Measurements from ENCODE around the gene MPV17L2. TPM values are rescaled to one million over a fixed set of nuclear protein-coding genes. Genes with fewer than 3 reads are reported as not detected.

MPV17L2 gene
- total RNA-seq, 4 donors from 2014 or later = 13.8 to 30.7 (median 22.4) TPM

GRCh38 chr19:18194181-18194530 is 1.1 kb downstream of the MPV17L2 start:
- H3K36me3 ChIP-seq = peaks cover 0 to 36% of the 10 kb centered on the region in 2 donors
- ATAC-seq = no peak
- peak overlapping the region; percentile 79 to 96 (median 96) for H3K27ac ChIP-seq
- no peaks in the 10 kb centered on the region for H3K9me3 ChIP-seq
- no peaks in the 10 kb centered on the region for H3K27me3 ChIP-seq
- H3K4me1 ChIP-seq = peaks cover 0 to 44% (median 16%) of the 10 kb centered on the region in 3 donors
- TF ChIP-seq, protein P1, sequence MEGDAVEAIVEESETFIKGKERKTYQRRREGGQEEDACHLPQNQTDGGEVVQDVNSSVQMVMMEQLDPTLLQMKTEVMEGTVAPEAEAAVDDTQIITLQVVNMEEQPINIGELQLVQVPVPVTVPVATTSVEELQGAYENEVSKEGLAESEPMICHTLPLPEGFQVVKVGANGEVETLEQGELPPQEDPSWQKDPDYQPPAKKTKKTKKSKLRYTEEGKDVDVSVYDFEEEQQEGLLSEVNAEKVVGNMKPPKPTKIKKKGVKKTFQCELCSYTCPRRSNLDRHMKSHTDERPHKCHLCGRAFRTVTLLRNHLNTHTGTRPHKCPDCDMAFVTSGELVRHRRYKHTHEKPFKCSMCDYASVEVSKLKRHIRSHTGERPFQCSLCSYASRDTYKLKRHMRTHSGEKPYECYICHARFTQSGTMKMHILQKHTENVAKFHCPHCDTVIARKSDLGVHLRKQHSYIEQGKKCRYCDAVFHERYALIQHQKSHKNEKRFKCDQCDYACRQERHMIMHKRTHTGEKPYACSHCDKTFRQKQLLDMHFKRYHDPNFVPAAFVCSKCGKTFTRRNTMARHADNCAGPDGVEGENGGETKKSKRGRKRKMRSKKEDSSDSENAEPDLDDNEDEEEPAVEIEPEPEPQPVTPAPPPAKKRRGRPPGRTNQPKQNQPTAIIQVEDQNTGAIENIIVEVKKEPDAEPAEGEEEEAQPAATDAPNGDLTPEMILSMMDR (IDR thresholded peaks at IDR 0.05) = no peak
- WGBS, 2 donors (ENCODE audit: low coverage in 1 of 2) = 46 to 51% methylated on average over 8 to 11 of the region's 12 CpGs
- peak overlapping the region; percentile 72 to 85 for H3K4me3 ChIP-seq

DNA sequence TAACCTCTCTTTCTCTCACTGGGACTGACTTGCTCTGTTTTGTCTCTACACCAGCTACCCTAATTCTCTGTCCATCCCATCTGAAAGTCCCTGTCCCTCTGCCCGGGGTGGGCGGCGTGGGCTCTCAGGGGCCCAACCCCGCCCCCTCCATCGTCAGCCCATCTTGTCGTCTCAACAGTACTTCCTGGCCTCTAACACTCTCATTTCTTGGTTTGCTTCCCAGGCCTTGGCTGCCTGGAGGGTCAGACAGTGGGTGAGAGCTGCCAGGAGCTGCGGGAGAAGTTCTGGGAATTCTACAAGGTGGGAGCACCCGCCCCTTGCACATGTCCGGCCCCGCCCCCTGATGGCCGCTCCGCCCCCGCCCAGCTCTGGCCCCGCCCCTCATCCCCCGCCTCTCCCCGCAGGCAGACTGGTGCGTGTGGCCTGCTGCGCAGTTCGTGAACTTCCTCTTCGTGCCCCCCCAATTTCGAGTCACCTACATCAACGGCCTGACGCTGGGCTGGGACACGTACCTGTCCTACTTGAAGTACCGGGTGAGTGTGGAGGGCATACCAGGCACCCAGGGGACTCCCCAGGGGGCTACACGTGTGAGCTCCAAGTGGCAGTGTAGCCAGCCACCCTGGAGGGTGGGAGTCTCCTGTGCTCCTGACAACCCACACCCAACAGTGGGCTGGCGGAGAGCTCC is 1.7 kb downstream of the MPV17L2 start:
- peak overlapping the region in 1 of 2 donors; percentile 85 for H3K4me3 ChIP-seq
- no peak for ATAC-seq
- no peaks in the 10 kb centered on the region for H3K27me3 ChIP-seq
- H3K27ac ChIP-seq = peak overlapping the region; percentile 79 to 96 (median 96)
- 0% methylated on average over 1 of the region's 27 CpGs; no CpG with 5 or more reads in 1 of the 2 donors for WGBS, 2 donors (ENCODE audit: low coverage in 1 of 2)
- peaks cover 0 to 42% of the 10 kb centered on the region in 2 donors for H3K36me3 ChIP-seq
- peaks cover 0 to 44% (median 16%) of the 10 kb centered on the region in 3 donors for H3K4me1 ChIP-seq
- H3K9me3 ChIP-seq = no peaks in the 10 kb centered on the region
- TF ChIP-seq, protein P1 (IDR thresholded peaks at IDR 0.05) = no peak
- TF ChIP-seq POLR2AphosphoS5 (IDR thresholded peaks at IDR 0.05) = peak; percentile 57
- no peak for TF ChIP-seq POLR2A (IDR thresholded peaks at IDR 0.05)

GRCh38 chr19:18196511-18196845 is 3.5 kb downstream of the MPV17L2 start:
- peak overlapping the region in 3 of 4 donors; percentile 56 to 96 (median 96) for H3K27ac ChIP-seq
- 73 to 74% methylated on average over 3 to 5 of the region's 7 CpGs for WGBS, 2 donors (ENCODE audit: low coverage in 1 of 2)
- H3K27me3 ChIP-seq = no peaks in the 10 kb centered on the region
- no peaks in the 10 kb centered on the region for H3K9me3 ChIP-seq
- no peak for ATAC-seq
- no peak for TF ChIP-seq POLR2A (IDR thresholded peaks at IDR 0.05)
- TF ChIP-seq, protein P1 (IDR thresholded peaks at IDR 0.05) = no peak
- TF ChIP-seq EP300 (IDR thresholded peaks at IDR 0.05) = no peak
- TF ChIP-seq POLR2AphosphoS5 (IDR thresholded peaks at IDR 0.05) = no peak
- no peak overlapping the region for H3K4me3 ChIP-seq
- H3K4me1 ChIP-seq = peaks cover 0 to 41% (median 16%) of the 10 kb centered on the region in 3 donors
- H3K36me3 ChIP-seq = peaks cover 0 to 57% of the 10 kb centered on the region in 2 donors

- peaks cover 0 to 38% (median 16%) of the 10 kb centered on the region in 3 donors for H3K4me1 ChIP-seq
- no peaks in the 10 kb centered on the region for H3K9me3 ChIP-seq
- ATAC-seq = no peak
- H3K27me3 ChIP-seq = no peaks in the 10 kb centered on the region
- 89 to 95% methylated on average over 5 of the region's 18 CpGs for WGBS, 2 donors (ENCODE audit: low coverage in 1 of 2)
- TF ChIP-seq POLR2AphosphoS5 (IDR thresholded peaks at IDR 0.05) (no peak), POLR2A (IDR thresholded peaks at IDR 0.05) (no peak), EP300 (IDR thresholded peaks at IDR 0.05) (no peak)
- TF ChIP-seq, protein P1 (IDR thresholded peaks at IDR 0.05) = no peak
- peaks cover 0 to 65% of the 10 kb centered on the region in 2 donors for H3K36me3 ChIP-seq
- no peak overlapping the region for H3K4me3 ChIP-seq
- H3K27ac ChIP-seq = peak overlapping the region in 1 of 4 donors; percentile 37
Observed at GRCh38 chr19:18197306-18197705, 4.3 kb downstream of the MPV17L2 start.

DNA sequence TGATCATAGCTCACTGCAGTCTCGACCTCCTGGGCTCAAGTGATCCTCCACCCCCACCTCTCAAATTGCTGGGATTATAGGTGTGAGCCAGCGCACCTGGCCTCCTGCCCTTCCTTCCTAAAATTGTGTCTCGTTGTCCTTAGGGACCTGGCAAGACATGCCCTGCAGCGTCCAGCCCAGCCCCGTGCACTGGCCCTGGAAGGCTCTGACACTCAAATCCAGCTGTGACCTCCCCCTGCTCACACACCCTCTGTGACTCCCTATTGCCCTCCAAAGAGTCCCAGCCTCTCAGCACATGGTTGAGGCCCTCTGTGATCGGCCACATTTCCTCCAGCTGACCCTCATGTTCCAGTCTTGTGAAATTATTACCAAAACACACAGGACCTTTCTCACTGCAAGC is 4.9 kb downstream of the MPV17L2 start:
- no peak for ATAC-seq
- Histone ChIP-seq H3K27ac (no peak overlapping the region), H3K4me1 (peaks cover 0 to 43% (median 19%) of the 10 kb centered on the region in 3 donors), H3K36me3 (peaks cover 0 to 66% of the 10 kb centered on the region in 2 donors), H3K27me3 (no peaks in the 10 kb centered on the region), H3K9me3 (no peaks in the 10 kb centered on the region), H3K4me3 (no peak overlapping the region)
- no peak for TF ChIP-seq POLR2AphosphoS5 (IDR thresholded peaks at IDR 0.05)
- no peak for TF ChIP-seq POLR2A (IDR thresholded peaks at IDR 0.05)
- TF ChIP-seq, protein P1 (IDR thresholded peaks at IDR 0.05) = no peak
- no peak for TF ChIP-seq EP300 (IDR thresholded peaks at IDR 0.05)
- 60 to 81% methylated on average over 3 to 6 of the region's 6 CpGs for WGBS, 2 donors (ENCODE audit: low coverage in 1 of 2)
